SJCRH30 (cell line): ENCODE results near the gene EPN2. TPM values are rescaled to one million over a fixed set of nuclear protein-coding genes. Genes with fewer than 3 reads are reported as not detected.

Experiments used
- DNase-seq, 2 experiments: peaks; one replicate each; pipeline ENCODE4 v3.0.0-alpha.2; 2015 to 2020
- H3K27ac ChIP-seq: fragments of 250-450 bp; sonication (Bioruptor Pico); 2 replicates; pipeline ENCODE4 v1.5.1; 2020; ENCODE audit warnings: mild to moderate bottlenecking, moderate library complexity
- H3K27me3 ChIP-seq: fragments of 250-450 bp; sonication (Bioruptor Pico); 2 replicates; pipeline ENCODE4 v1.5.1; 2020; ENCODE audit warnings: mild to moderate bottlenecking, moderate library complexity
- H3K36me3 ChIP-seq: fragments of 250-450 bp; sonication (Bioruptor Pico); 2 replicates; pipeline ENCODE4 v1.5.1; 2020; ENCODE audit warnings: mild to moderate bottlenecking, moderate library complexity
- H3K4me1 ChIP-seq: fragments of 250-450 bp; sonication (Bioruptor Pico); 2 replicates; pipeline ENCODE4 v1.5.1; 2020; ENCODE audit warnings: mild to moderate bottlenecking, moderate library complexity
- H3K4me3 ChIP-seq: fragments of 250-450 bp; sonication (Bioruptor Pico); 2 replicates; pipeline ENCODE4 v1.5.1; 2020; ENCODE audit warnings: mild to moderate bottlenecking, moderate library complexity
- H3K9me3 ChIP-seq: fragments of 250-450 bp; sonication (Bioruptor Pico); replicated peaks from 2 replicates; pipeline ENCODE4 v1.5.1; 2020; ENCODE audit warnings: mild to moderate bottlenecking, moderate library complexity
- total RNA-seq: library from RNA; depleted of rRNA; stranded (reverse); fragments of >200 nt; shearing (Covaris generic); gene quantifications from 2 replicates; pipeline ENCODE4 v1.2.3, GENCODE V29; 2014

The EPN2 gene
- total RNA-seq, 1 experiment from 2014 or later = 64.1 TPM

DNA sequence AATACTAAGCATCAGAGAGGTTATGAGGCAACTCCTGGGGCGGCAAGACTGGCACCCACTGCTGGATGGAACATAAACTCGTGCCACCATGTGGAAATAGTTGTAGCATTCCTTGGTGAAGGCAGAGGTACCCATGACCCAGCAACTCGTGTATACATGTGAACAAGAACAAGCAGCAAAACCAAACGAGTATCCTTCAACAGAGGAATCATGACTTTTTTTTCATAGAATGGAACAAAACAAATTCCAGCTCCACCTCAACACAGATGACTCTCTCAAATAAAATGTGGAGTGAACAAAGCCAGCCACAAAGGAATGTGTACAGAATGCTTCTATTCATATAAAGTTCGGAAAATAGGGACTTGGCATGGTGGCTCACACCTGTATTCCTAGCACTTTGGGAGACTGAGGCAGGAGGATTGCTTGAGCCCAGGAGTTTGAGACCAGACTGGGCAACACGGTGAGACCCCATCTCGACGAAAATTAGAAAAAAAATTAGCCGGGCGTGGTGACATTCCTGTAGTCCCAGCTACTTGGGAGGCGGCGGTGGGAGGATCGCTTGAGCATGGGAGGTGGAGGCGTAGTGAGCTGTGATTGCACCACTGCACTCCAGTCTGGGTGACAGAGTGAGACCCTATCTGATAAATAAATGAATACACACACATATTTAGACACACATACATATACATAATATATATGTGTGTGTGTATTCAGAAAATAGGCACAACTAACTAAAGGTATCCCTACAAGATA, 90.0 kb downstream of the EPN2 start:
- Histone ChIP-seq H3K9me3 (peaks cover 26% of the 10 kb centered on the region), H3K36me3 (peaks cover 22% of the 10 kb centered on the region), H3K27me3 (no peaks in the 10 kb centered on the region), H3K4me1 (peaks cover 10% of the 10 kb centered on the region), H3K4me3 (no peak overlapping the region), H3K27ac (no peak overlapping the region; the same call in 1 of the 2 replicates)
- DNase-seq = no peak

DNA sequence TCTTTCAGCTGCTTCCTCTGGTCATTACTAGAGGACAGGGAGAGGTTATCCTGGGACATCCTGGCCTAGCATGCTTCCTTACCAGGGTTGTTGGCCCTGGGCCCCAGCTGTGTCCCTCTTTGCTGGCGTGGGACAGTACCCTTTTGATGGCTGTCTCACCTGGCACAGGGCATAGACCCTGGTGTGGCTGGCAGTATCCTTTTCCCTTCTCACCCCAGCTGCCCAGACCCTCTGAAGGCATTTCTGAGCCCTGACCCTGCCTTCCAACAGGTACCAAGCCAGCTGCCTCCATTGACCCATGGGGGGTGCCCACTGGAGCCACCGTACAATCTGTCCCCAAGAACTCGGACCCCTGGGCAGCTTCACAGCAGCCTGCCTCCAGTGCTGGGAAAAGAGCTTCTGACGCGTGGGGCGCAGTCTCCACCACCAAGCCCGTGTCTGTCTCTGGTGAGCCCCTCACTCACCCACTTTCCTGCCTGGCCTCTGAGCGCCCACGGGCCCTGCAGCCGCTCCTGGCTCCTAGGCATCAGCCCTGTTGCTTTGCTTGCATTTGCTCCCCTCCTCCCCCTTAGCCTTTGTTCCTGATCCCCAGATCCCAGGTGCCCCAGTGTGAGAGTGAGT, 91.4 kb downstream of the EPN2 start:
- no peak overlapping the region for H3K27ac ChIP-seq
- DNase-seq = no peak
- H3K9me3 ChIP-seq = peaks cover 24% of the 10 kb centered on the region
- H3K36me3 ChIP-seq = peaks cover 19% of the 10 kb centered on the region
- no peaks in the 10 kb centered on the region for H3K27me3 ChIP-seq
- H3K4me1 ChIP-seq = peaks cover 18% of the 10 kb centered on the region
- no peak overlapping the region for H3K4me3 ChIP-seq

DNA sequence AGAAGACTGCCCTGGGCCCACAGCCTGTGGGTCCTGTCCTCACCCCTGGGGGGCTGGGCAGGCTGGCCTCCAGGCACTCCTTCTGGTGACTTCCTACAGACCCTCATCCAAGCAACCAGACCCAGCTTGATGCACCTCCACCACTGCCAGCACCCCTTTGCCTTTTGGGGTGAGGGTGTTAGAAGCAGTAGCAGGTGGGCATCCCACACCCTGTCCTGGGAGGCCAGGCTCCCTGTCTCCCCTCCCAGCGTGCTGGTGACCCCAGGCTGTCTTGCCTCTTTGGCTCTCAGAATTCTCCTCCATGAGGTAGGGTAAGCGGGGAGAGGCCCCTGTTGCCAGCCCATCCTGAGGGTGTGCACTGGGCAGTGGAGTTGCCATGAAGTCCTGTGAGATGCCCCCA, 92.0 kb downstream of the EPN2 start:
- no peaks in the 10 kb centered on the region for H3K27me3 ChIP-seq
- DNase-seq = no peak
- H3K27ac ChIP-seq = no peak overlapping the region
- H3K4me3 ChIP-seq = no peak overlapping the region
- peaks cover 13% of the 10 kb centered on the region for H3K36me3 ChIP-seq
- H3K9me3 ChIP-seq = peaks cover 20% of the 10 kb centered on the region
- H3K4me1 ChIP-seq = peaks cover 18% of the 10 kb centered on the region

DNA sequence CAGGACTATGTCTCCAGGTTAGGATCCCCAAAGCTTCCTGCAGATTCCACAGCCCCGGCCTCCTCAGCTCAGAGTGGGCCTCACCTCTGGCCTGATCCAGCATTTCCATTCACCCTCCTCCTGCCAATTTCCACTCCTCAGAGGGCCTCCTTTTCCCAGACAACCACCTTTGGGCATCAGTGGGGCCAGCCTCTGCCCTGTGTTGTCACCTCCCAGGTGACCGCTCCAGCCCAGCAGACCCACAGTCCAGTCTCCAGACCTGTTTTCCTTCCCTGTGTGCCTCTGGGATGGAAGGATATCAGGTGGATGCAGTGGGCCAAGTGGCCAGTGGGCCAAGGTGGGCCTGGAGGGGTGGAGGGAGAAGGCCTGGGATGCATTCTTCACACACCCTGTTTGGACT, 92.7 kb downstream of the EPN2 start:
- Histone ChIP-seq H3K9me3 (peaks cover 14% of the 10 kb centered on the region), H3K27ac (no peak overlapping the region), H3K36me3 (peaks cover 7% of the 10 kb centered on the region), H3K4me3 (no peak overlapping the region), H3K4me1 (peaks cover 18% of the 10 kb centered on the region), H3K27me3 (no peaks in the 10 kb centered on the region)
- DNase-seq = no peak

DNA sequence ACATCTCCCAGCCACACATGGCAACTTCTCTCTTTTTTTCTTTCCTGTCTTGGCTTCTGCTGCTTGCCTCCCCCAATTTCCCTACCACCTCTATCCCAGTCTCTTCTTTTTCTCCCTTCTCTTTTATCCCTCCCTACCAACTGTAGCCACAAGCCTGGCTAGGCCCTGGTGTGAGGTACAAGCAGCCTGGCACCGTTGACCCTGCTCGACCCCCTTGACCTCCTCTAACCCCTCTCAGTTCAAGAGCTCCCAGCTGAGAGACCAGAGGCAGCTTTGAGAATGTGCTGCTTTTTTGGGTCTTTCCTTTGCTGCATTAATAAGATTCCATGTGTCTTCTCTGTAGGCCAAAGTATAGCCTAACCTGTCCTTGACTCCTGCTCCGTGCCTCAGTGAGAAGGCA, 93.1 kb downstream of the EPN2 start:
- H3K27ac ChIP-seq = no peak overlapping the region
- no peak for DNase-seq
- no peaks in the 10 kb centered on the region for H3K27me3 ChIP-seq
- H3K9me3 ChIP-seq = peaks cover 10% of the 10 kb centered on the region
- H3K36me3 ChIP-seq = peaks cover 2% of the 10 kb centered on the region; the same call in 1 of the 2 replicates
- peaks cover 18% of the 10 kb centered on the region for H3K4me1 ChIP-seq
- no peak overlapping the region for H3K4me3 ChIP-seq

DNA sequence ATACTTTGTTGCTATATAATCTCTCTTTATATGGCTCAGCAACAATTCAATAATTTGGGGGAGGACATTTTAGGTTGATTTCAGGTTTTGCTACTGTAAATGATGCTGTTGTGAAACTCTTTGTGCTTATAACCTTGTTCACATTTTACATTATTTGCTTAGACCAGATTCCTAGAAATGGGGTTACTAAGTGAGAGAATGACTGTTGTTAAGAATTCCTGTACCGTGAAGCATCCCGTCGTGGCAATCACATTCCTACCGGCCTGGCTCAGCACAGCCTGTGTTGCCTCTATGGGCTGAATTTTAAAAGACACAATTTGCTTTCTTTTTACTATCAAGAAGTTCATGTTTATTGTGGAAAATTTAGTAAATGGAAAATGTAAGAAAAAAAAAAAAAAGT, 94.0 kb downstream of the EPN2 start:
- Histone ChIP-seq H3K27ac (no peak overlapping the region), H3K9me3 (0 out of 2 replicates have a peak, but pooled peaks cover 1% of the 10 kb centered on the region), H3K4me1 (peaks cover 18% of the 10 kb centered on the region), H3K4me3 (no peak overlapping the region), H3K36me3 (no peaks in the 10 kb centered on the region), H3K27me3 (no peaks in the 10 kb centered on the region)
- DNase-seq = no peak

DNA sequence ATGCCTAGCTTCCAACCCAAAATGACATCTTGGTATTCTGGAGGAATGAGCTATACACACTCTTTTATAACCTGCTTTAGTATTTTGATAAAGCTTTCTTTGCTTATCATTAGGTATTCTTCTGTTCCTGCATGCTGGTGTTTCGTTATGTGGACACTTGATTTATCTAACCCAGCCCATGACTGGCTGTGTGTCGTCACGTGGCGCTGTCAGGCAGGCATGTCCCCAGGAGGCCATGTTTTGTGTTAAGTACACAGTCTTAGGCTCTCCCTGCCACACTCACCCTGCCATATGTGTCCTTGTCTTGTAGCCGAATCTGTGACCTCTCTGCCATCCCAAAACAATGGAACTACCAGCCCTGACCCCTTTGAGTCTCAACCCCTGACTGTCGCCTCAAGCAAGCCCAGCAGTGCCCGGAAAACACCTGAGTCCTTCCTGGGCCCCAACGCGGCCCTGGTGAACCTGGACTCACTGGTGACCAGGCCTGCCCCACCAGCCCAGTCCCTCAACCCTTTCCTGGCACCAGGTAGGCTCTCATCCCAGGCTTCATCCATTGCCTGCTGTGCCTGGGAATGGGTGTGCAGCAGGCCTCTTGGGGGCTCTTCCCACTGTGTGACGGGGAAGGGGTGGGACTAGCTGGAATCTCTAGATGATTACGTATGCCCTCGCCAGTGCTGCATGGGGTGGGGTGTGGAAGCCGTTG, 94.5 kb downstream of the EPN2 start:
- H3K4me1 ChIP-seq = peaks cover 18% of the 10 kb centered on the region
- H3K4me3 ChIP-seq = no peak overlapping the region
- H3K27ac ChIP-seq = no peak overlapping the region
- DNase-seq = no peak
- no peaks in the 10 kb centered on the region for H3K36me3 ChIP-seq
- no peaks in the 10 kb centered on the region for H3K27me3 ChIP-seq
- H3K9me3 ChIP-seq = no peaks in the 10 kb centered on the region

DNA sequence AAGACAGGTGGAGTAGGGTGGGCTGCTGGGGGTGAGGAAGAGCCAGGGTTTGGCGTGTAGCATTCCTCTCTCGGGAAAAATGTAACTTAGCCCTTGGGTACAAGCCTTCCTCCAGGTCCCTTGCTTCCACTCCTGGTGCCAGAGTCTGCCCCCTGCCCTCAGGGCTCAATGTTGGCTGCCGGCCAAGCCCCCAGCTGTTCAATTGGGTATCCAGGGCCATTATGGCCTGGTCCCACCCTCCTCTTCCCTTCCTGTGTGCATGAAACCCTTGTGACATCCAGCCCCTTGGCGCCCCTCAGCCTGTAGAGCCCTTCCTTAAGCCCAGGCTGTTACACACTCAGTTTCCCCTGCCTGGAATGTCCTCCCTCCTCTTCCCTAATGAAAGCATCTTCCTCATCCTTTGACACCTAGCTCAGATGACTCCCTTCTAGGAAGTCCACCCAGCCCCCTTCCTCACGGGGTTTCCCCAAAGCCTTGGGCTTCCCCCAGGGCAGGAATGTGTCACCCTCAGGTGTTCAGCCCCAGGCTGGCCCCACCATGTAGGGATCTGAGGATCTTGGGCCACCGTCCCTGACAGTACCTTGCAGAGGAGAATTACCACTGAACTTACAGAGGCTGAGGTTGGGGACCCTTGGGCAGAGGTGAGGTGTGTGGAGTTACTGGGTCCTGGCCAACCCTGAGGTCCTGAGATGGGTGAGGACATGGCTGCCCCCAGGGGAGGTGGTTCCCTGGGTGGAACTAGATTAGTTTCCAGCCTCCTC, 95.4 kb downstream of the EPN2 start:
- Histone ChIP-seq H3K27ac (no peak overlapping the region), H3K27me3 (no peaks in the 10 kb centered on the region), H3K4me1 (peaks cover 15% of the 10 kb centered on the region), H3K9me3 (no peaks in the 10 kb centered on the region), H3K4me3 (no peak overlapping the region), H3K36me3 (no peaks in the 10 kb centered on the region)
- peak; percentile 93 to 96 for DNase-seq

DNA sequence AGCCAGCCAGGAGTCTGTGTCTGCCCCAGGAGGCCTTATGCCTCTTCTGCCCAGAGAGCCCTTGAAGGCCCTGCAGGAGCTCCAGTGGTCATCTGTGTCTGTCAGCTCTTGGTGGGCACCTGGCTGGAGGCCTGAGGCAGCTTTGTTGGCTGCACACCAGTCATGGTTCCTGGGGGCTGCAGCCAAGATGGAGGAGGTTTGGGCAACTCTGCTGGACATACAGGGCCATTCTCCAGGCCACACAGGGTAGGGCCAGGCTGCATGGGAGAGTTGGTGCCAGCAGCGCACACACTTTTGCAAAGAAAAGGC, 95.9 kb downstream of the EPN2 start:
- H3K27ac ChIP-seq = no peak overlapping the region
- peaks cover 15% of the 10 kb centered on the region for H3K4me1 ChIP-seq
- H3K4me3 ChIP-seq = no peak overlapping the region
- no peak for DNase-seq
- no peaks in the 10 kb centered on the region for H3K36me3 ChIP-seq
- no peaks in the 10 kb centered on the region for H3K27me3 ChIP-seq
- H3K9me3 ChIP-seq = no peaks in the 10 kb centered on the region

DNA sequence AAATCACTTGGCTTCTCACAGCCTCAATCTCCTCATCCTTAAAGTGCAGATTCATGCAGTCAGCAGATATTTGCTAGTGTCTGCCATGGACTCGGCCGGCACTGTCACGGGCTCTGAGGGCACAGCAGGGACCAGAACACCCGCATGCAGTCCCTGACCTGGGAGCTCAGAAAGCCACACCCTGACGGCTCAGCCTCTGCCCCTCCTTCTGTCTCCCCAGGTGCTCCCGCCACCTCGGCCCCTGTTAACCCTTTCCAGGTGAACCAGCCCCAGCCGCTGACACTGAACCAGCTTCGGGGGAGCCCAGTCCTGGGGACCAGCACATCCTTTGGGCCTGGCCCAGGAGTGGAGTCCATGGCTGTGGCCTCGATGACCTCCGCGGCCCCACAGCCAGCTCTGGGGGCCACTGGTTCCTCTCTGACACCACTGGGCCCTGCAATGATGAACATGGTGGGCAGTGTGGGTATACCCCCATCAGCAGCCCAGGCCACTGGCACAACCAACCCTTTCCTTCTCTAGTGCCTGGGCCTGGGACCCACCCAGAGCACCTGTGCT, 96.6 kb downstream of the EPN2 start:
- no peak for DNase-seq
- H3K9me3 ChIP-seq = no peaks in the 10 kb centered on the region
- H3K4me3 ChIP-seq = no peak overlapping the region
- no peaks in the 10 kb centered on the region for H3K36me3 ChIP-seq
- no peak overlapping the region for H3K27ac ChIP-seq
- H3K4me1 ChIP-seq = peaks cover 15% of the 10 kb centered on the region
- no peaks in the 10 kb centered on the region for H3K27me3 ChIP-seq

DNA sequence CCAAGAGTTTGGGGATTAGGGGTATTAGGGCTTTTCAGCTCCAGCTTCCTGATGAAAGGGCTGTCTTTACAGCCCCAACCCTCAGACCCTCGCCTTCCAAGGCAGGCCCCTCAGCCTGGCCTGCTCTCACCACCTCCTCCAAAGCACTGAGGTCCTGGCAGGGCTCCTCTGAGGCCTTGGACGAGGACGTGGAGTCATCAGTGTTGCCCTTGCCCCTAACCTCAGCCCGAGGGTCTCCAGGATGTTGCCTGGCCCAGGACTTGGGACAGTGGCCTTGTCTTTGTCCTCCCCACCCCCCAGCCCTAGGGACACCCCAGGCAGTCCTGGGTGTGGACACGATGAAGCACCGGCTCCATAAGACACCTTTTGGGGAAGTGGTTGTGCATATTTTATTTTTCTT, 97.2 kb downstream of the EPN2 start:
- Histone ChIP-seq H3K36me3 (no peaks in the 10 kb centered on the region), H3K27ac (no peak overlapping the region), H3K27me3 (no peaks in the 10 kb centered on the region), H3K9me3 (no peaks in the 10 kb centered on the region), H3K4me3 (no peak overlapping the region), H3K4me1 (peaks cover 15% of the 10 kb centered on the region)
- DNase-seq = no peak

DNA sequence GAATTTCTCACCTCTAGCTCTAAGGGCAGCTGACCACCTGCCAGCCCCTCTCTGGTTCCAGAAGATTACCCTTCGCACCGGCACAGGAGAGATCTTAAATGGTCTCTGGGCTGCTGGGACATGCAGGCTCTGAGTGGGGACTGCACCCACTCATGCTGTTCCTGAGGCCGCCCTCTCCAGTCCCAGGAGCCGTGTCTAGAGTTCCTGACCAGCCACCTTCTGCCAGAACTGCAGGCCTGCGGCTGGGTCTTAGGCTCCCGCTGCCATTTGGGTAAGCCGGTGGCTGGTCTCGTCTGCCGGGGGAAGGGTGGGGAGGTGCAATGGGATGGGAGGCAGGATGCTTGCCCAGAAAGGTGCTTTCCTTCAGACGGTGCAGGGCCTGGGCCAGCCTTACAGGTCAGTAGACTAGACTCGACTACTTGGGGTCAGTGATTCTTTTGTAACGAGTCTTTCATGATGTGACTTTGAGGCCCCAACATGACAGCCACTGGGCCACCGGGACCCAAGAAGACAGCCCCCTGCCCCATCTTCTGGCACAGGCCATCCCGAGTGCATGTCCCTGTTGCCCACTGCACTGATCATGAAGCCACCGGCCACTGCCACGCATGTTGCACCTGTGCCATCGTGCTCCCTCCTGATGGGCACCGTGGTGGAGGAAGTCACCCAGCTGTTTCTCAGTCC, 98.9 kb downstream of the EPN2 start:
- Histone ChIP-seq H3K27me3 (no peaks in the 10 kb centered on the region), H3K4me3 (no peak overlapping the region), H3K36me3 (no peaks in the 10 kb centered on the region), H3K4me1 (peaks cover 12% of the 10 kb centered on the region), H3K9me3 (no peaks in the 10 kb centered on the region), H3K27ac (no peak overlapping the region)
- no peak for DNase-seq

DNA sequence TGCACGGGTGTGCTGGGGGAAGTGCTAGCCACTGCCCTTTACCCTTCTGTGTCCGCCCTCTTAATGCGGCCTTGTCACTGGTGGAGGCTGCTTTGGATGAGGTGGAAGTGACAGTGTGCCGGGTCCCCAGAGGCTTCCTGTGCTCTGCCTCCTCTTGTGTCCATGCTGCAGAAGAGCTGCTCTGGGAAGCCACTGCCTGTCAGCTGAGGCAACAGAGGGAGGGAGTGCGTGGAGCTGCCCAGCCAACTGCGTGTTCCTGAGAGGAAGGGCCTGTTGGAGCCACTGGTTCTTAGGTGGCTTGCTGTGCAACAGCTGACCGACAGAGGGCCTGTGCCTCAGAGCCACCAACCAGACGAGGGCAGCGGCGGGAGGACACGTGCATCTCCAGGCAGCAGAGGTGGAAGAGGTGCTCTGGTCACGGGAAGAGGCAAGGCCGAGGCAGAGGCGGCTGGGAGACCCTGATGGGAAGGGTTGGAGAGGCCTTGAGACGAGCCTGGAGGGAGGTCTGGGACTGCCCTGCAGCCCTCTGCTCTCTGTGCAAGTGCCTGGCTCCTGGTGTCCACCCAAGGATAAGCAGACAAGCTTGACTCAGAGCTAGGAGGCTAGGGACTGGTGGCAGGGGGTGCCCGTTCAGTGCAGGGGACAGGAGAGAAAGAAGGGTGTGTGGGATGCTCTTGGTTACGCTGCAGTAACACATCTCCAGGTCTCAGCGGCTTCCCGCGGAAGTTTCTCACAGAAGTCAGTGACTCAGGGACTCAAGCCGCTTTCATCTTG, 100.0 kb downstream of the EPN2 start:
- no peak overlapping the region for H3K27ac ChIP-seq
- H3K4me1 ChIP-seq = peaks cover 8% of the 10 kb centered on the region
- no peak for DNase-seq
- H3K9me3 ChIP-seq = no peaks in the 10 kb centered on the region
- no peak overlapping the region for H3K4me3 ChIP-seq
- no peaks in the 10 kb centered on the region for H3K36me3 ChIP-seq
- H3K27me3 ChIP-seq = no peaks in the 10 kb centered on the region

DNA sequence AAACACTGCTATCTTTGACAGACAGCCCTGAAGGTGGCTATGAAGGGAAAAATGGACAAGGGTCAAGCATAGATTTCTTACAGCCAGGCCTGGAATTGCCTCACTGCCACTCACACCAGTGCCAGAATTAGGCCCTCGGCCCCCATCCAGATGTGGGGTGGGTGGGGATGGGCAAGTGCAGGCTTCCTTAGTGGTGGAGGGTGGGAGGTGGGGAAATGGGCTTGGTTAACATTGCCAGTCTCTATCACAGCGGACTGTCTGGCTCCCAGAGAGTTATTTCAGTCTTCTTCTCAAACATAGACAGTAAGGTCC, 100.5 kb downstream of the EPN2 start:
- Histone ChIP-seq H3K27me3 (no peaks in the 10 kb centered on the region), H3K9me3 (no peaks in the 10 kb centered on the region), H3K27ac (no peak overlapping the region), H3K36me3 (no peaks in the 10 kb centered on the region), H3K4me1 (peaks cover 3% of the 10 kb centered on the region), H3K4me3 (no peak overlapping the region)
- no peak for DNase-seq
